OCI-LY3 (cell line): ENCODE results near the gene TPO.

ENCODE experiments used
- EZH2phosphoT487 ChIP-seq: fragments of 200-600 bp; shearing (Covaris generic); IDR thresholded peaks from 2 replicates; pipeline ENCODE4 v1.6.1; 2018; ENCODE audit warnings: antibody characterized with exemption, mixed run types, low read depth
- TF ChIP-seq, protein P1 (sequence below): fragments of 200-600, 300-600 bp; sonication (generic); IDR thresholded peaks from 2 replicates; pipeline ENCODE4 v1.5.1; 2014; ENCODE audit warnings: antibody characterized with exemption, low read length, low read depth

DNA sequence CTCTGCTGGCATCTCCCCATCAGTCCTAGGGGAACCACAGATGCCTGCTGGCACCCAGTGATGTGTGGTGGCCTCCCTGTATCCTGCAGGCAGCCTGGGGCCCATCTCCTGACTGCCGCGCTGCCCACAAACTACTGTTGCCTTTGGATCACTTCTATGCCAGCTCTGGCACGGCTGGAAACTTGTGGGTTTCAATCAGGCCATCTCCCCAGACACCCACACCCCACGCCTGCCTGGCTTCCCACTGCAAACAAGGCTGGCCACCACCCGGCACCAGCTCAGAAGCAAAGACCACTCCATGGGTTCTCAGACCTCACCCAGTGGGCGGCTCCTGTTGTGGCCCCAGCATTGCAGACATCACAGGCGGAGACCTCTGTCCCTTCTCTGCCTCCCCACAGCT lies 15.1 kb upstream of the TPO start:
- TF ChIP-seq, protein P1, sequence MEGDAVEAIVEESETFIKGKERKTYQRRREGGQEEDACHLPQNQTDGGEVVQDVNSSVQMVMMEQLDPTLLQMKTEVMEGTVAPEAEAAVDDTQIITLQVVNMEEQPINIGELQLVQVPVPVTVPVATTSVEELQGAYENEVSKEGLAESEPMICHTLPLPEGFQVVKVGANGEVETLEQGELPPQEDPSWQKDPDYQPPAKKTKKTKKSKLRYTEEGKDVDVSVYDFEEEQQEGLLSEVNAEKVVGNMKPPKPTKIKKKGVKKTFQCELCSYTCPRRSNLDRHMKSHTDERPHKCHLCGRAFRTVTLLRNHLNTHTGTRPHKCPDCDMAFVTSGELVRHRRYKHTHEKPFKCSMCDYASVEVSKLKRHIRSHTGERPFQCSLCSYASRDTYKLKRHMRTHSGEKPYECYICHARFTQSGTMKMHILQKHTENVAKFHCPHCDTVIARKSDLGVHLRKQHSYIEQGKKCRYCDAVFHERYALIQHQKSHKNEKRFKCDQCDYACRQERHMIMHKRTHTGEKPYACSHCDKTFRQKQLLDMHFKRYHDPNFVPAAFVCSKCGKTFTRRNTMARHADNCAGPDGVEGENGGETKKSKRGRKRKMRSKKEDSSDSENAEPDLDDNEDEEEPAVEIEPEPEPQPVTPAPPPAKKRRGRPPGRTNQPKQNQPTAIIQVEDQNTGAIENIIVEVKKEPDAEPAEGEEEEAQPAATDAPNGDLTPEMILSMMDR, result no peak
- TF ChIP-seq EZH2phosphoT487, result no peak
